IPS-18c (cell line): ENCODE data around the gene CYP39A1.

Experiments used
- H3K4me3 ChIP-seq: 2 replicates; pipeline ENCODE4 v1.7.0; 2013; ENCODE audit warnings: low read depth, mild to moderate bottlenecking, low read length, moderate library complexity; ENCODE audit not compliant: insufficient read depth
- H3K9me3 ChIP-seq: one replicate; pipeline ENCODE4 v1.6.1; 2013; ENCODE audit warnings: mild to moderate bottlenecking, low read length, moderate library complexity; ENCODE audit not compliant: control insufficient read depth, insufficient read depth

The CYP39A1 gene

DNA sequence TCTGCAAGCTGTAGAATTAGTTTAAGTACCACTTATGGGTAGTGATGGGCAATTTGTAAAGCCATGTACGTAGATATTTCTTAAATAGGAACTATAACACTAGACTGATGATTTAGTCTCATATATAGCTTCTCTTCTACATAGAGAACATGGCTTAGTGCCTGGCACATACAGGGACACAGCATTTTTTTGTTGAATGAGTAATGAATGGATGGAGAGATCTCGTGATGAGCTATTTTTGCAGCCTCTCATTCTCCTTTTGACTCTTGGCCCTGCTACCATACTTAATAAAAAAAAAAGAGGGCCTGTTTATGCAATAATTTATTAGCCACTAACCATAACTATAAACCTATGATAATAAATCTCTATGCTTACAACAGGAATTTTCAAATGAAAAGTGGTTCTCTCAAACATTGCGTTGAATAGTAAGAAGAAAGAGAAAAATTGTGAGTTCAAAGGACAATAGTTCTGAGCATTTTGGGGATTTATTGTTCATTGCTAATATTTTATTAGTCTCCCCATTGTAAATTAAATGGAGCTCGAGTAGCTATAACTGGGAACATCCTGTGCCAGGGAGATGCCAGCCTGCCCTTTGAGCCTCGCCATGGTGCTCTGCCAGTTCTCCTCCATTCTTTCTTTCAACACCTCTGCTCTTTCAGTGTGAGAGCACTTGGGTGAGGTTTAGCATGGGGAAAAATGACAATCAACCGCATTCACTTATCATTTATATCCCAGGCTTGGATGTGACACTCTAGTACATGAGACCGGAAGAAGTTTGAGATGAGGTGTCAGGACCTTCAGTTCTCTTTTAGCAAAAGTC, 146.7 kb downstream of the CYP39A1 start:
- no peaks in the 10 kb centered on the region for H3K9me3 ChIP-seq
- H3K4me3 ChIP-seq: no peak overlapping the region

DNA sequence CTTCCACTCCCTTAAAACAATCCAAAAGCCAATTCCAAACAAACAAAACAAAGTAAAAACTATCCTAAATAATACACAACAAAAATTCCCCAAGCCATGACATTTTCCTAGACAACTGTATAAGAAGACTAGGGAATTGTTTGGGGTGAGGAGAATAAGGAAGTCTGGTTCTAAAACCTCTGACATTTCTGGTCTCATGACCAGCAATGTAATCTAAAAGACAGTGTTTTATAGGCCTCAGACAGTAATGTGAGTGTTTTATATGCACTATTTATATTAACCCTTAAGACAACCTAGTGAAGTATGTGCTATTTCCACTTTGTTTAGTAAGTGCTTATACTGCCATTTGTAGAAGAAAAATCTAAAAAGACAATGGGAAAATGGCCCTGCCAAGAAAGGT, 148.4 kb downstream of the CYP39A1 start:
- no peaks in the 10 kb centered on the region for H3K9me3 ChIP-seq
- H3K4me3 ChIP-seq: no peak overlapping the region

DNA sequence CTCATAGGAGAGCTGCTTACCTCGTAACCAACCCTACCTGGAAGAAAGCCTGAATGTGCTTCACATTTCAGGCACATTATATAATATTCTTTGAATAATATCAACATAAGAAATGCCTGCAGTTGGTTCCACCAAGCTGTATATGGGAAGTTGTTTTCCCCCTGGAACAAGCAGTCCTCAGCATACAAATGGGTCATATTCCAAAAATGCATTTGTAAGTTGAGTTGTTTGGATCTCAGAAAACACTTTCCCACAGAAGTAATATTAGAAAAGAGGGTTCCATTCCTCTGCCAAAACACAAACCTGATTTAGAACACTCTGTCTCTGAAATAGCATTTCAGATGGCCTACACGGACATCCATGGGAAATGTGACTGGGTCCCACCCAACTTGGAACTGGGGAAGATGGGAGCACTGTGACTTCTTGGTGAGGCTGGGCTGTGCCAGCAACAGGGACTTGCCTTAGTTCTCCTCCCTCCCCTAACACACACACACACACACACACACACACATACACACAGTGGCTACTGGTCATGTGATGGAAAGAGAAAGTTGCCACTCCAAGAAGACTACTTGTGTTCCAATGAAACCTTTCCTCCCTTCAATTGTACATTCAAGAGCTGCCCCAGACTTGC, 150.0 kb downstream of the CYP39A1 start:
- Histone ChIP-seq H3K9me3 (no peaks in the 10 kb centered on the region), H3K4me3 (no peak overlapping the region)

DNA sequence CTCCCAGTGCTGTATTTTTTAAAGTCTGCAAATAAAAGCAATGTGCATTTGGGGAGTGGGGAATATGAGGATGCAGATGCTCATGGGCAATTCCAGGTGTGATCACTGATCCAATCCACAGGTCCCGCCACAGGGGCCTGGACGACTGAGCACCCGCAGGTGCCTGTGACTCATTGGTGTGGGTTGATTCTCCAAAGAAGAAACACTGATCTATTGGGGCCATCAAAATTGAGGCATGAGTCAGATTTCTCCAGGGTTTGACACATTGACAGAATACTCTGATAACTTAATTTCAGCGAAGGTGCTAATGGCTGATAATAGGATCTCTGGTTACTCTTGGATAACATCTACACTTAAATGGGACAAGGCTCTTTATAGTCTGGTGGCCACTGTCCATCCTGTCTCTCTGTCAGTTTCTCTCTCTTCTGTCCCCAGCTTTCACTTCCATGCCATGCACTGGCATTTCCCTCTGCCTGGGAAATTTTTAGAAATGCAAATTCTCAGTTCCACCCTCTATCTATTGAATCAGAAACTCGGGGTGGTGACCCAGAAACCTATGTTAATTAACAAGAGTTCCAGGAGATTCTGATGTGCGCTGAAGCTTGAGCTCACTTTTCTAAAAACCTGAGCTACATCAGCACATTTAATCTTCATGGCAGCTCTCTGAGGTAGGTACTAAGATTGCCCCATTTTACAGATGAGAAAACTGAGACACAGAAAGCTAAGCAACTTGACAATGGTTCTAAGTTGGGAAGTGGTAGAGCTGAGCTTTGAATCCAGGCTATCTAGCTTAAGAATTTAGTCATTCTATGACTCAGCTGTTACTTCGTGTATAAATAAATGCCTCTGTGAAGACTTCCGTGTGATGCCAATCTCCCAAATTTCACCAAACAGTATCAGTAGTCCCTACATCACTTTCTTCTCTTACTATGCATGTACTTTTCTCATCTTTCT, 151.2 kb downstream of the CYP39A1 start:
- H3K4me3 ChIP-seq: no peak overlapping the region
- H3K9me3 ChIP-seq: no peaks in the 10 kb centered on the region

DNA sequence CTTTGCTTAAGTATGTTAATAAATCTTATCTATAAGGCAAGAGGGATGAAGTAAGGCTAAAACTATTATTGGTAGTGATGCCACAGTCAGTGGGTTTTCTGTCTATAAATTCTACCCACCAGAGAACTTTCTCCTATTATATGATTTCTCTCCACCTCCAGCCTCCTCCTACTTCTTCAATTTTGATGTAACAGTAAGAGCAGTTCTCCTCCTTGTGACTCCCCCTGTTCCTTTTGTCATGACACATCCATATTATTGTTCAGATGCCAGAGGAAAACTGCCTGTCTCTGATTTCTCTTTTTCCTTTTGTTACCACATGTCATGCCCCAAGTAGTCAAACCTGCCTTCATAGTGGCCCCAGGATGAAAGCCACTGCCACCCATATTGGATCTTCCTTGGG, 152.2 kb downstream of the CYP39A1 start:
- H3K9me3 ChIP-seq: no peaks in the 10 kb centered on the region

More for the DNA sequence above, 152.2 kb downstream of the CYP39A1 start:
- H3K4me3 ChIP-seq: no peak overlapping the region
